Astrocyte (in vitro differentiated cells and primary cell): ENCODE measurements around the gene GTPBP3.
"Not testable (repeated sequence)": the region's sequence is repeated elsewhere in the genome, so short reads cannot be mapped to it uniquely, and the experiment has no call there.

Source experiments
- EZH2 ChIP-seq: IDR thresholded peaks from 2 replicates; pipeline ENCODE4 v1.6.1; 2012; ENCODE audit warnings: mild to moderate bottlenecking, low read length, inconsistent platforms; ENCODE audit not compliant: insufficient read depth
- TF ChIP-seq, protein P1 (sequence below): IDR thresholded peaks from 2 replicates; pipeline ENCODE4 v1.5.1; 2011; ENCODE audit warnings: low read depth, mild to moderate bottlenecking, inconsistent platforms, low read length, moderate library complexity; ENCODE audit not compliant: insufficient read depth

DNA sequence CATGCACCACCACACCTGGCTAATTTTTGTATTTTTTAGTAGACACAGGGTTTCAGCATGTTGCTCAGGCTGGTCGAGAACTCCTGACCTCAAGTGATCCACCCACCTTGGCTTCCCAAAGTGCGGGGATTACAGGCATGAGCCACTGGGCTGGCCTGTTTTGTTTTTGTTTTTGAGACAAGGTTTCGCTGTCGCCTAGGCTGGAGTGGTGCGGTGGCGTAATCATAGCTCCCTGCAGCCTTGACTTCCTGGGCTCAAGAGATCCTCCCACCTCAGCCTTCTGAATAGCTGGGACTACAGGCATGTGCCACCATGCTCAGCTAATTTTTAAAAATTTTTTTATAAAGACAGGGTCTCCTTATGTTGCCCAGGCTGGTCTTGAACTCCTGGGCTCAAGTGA, 41.8 kb upstream of the GTPBP3 start:
- TF ChIP-seq, protein P1, sequence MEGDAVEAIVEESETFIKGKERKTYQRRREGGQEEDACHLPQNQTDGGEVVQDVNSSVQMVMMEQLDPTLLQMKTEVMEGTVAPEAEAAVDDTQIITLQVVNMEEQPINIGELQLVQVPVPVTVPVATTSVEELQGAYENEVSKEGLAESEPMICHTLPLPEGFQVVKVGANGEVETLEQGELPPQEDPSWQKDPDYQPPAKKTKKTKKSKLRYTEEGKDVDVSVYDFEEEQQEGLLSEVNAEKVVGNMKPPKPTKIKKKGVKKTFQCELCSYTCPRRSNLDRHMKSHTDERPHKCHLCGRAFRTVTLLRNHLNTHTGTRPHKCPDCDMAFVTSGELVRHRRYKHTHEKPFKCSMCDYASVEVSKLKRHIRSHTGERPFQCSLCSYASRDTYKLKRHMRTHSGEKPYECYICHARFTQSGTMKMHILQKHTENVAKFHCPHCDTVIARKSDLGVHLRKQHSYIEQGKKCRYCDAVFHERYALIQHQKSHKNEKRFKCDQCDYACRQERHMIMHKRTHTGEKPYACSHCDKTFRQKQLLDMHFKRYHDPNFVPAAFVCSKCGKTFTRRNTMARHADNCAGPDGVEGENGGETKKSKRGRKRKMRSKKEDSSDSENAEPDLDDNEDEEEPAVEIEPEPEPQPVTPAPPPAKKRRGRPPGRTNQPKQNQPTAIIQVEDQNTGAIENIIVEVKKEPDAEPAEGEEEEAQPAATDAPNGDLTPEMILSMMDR, result not testable (repeated sequence)
- TF ChIP-seq EZH2, result not testable (repeated sequence)
